Mucosa of stomach (tissue), 1 donor: ENCODE data around the gene CYB5RL.

Source experiments
- H3K27me3 ChIP-seq: one replicate; pipeline ENCODE4 v1.7.0; 2013; ENCODE audit warnings: mild to moderate bottlenecking, low read length; ENCODE audit not compliant: control insufficient read depth, insufficient read depth
- H3K36me3 ChIP-seq: one replicate; pipeline ENCODE4 v1.7.0; 2013; ENCODE audit warnings: low read length; ENCODE audit not compliant: control insufficient read depth, insufficient read depth
- H3K4me1 ChIP-seq: one replicate; pipeline ENCODE4 v1.7.0; 2013; ENCODE audit warnings: mild to moderate bottlenecking, low read length; ENCODE audit not compliant: control insufficient read depth, insufficient read depth
- H3K4me3 ChIP-seq: one replicate; pipeline ENCODE4 v1.7.0; 2013; ENCODE audit warnings: low read length
- H3K9ac ChIP-seq: one replicate; pipeline ENCODE4 v1.7.0; 2013; ENCODE audit warnings: mild to moderate bottlenecking, low read length, moderate library complexity
- H3K9me3 ChIP-seq: one replicate; pipeline ENCODE4 v1.7.0; 2013; ENCODE audit warnings: mild to moderate bottlenecking, low read length, moderate library complexity; ENCODE audit not compliant: control insufficient read depth
- donor health status: Pancreatic carcinoma.

Gene CYB5RL

DNA sequence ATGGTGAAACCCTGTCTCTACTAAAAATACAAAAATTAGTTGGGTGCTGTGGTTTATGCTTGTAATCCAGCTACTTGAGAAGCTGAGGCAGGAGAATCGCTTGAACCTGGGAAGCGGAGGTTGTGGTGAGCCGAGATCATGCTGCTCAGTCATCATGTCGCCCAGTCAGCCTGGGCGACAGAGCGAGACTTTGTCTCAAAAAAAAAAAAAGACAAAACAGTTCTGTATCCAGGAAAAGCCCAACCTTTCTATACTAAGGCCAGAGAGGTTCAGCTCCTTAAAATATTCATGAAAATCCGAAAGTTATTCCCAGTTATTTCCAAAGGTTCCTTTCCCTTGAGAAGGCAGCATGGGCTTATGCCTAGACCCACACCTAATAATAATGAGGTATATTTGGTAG, 4.4 kb upstream of the CYB5RL start:
- Histone ChIP-seq H3K9me3 (no peaks in the 10 kb centered on the region), H3K4me1 (peaks cover 15% of the 10 kb centered on the region), H3K36me3 (peaks cover 12% of the 10 kb centered on the region), H3K27me3 (no peaks in the 10 kb centered on the region), H3K9ac (no peak overlapping the region), H3K4me3 (no peak overlapping the region)

DNA sequence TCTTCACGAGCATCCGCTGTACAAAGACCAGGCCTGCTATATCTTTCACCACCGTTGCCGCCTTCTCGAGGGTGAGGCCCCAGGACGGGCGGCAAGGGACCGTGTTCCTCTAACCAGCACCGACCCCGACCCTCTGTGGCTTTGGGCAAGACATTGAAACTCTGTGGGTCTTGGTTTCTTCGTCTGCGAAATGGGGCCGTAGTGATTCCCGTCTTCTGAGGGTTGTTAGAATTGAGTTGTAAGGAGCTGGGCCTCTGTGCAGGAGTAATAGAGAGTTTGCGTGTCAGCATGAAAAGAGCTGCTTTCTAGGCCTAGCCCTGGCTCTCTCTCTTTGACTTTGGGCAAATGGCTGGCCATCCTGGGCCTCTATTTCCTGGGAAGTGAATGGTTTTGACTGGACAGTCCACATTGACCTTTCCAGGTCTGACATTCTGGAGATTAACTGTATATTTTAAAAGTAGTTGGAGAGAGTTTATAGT, 728 bp upstream of the CYB5RL start:
- H3K27me3 ChIP-seq: no peaks in the 10 kb centered on the region
- peaks cover 19% of the 10 kb centered on the region for H3K4me1 ChIP-seq
- H3K9ac ChIP-seq: peak overlapping the region; percentile 90
- H3K36me3 ChIP-seq: no peaks in the 10 kb centered on the region
- no peaks in the 10 kb centered on the region for H3K9me3 ChIP-seq
- H3K4me3 ChIP-seq: peak overlapping the region; percentile 44

DNA sequence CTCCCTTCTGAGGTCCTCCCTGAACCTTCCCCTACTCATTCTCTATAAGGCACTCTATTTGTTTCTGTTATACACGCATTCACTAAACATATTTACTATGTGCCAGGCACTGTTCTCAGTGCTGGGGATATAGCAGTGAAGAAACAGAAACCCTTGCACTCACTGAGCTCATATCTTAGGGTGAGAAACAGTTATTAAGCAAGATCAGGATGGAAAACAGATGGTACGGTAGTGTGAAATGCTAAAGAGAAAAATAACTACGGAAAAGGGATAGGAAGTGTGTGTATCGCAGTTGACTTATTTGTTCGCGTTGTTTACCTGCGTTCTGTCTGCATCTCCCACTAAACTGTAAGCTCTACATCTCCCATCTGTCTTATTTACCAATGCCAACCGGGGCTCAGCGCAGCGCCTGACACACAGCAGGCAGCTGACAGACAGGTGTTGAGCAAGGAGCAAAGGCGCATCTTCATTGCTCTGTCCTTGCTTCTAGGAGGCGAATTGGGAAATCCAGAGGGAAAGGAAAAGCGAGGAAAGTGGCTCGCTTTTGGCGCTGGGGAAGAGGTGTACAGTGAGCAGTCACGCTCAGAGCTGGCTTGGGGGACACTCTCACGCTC, 572 bp downstream of the CYB5RL start:
- peak overlapping the region; percentile 90 for H3K9ac ChIP-seq
- no peaks in the 10 kb centered on the region for H3K36me3 ChIP-seq
- H3K27me3 ChIP-seq: no peaks in the 10 kb centered on the region
- H3K9me3 ChIP-seq: no peaks in the 10 kb centered on the region
- peaks cover 19% of the 10 kb centered on the region for H3K4me1 ChIP-seq
- H3K4me3 ChIP-seq: peak overlapping the region; percentile 44

DNA sequence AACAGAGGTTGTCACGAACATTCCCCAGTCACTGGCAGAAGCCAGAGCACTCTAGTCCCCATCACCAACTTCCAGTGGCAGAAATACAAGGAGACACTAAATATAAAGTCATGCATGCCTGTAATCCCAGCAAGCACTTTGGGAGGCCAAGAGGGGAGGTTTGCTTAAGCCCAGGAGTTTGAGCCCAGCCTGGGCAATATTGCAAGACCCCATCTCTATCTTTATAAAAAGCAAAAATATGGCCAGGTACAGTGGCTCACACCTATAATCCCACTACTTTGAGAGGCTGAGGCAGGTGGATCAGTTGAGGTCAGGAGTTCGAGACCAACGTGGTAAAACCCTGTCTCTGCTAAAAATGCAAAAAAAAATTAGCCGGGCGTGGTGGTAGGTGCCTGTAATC, 6.4 kb downstream of the CYB5RL start:
- Histone ChIP-seq H3K4me1 (no peaks in the 10 kb centered on the region), H3K27me3 (no peaks in the 10 kb centered on the region), H3K4me3 (no peak overlapping the region), H3K36me3 (no peaks in the 10 kb centered on the region), H3K9ac (no peak overlapping the region), H3K9me3 (no peaks in the 10 kb centered on the region)

DNA sequence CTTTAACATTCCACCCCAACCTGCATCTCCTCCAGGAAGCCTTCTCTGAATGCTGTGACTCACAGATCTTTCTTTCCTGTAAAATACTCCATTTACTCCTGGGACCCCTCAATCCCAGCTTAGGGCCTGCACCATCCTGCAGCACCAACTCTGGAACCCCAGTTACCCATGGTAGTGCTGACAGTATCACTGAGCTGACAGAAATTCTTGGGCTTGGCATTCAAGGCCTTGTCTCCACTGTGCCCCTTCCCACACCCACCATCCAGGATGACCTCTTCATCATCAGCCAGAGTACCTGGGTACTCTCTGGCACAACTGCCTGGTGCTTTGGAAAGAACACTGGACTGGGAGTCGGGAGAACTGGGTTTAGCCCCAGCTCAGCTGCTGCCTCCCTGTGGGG, 8.3 kb downstream of the CYB5RL start:
- Histone ChIP-seq H3K36me3 (no peaks in the 10 kb centered on the region), H3K4me1 (no peaks in the 10 kb centered on the region), H3K9ac (no peak overlapping the region), H3K4me3 (no peak overlapping the region), H3K9me3 (no peaks in the 10 kb centered on the region), H3K27me3 (no peaks in the 10 kb centered on the region)

DNA sequence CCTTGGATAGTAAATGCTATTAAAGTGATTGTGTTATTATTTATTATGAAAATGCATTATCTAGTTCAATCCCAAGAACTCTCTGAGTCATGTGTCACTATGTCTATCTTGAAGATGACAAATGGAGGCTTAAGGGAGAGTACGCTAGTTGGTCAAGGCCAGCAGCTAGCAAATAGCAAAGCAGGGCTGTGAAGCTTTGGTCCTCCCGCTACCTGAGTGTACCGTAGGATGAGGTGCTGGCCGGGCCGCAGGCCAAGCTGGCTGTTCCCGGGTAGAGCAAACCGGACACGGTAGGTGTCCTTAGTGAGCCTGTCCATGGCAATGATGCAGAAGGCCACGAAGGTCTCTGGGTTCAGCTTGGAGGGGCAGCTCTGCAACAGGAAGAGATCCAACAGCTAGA, 9.3 kb downstream of the CYB5RL start:
- Histone ChIP-seq H3K9me3 (no peaks in the 10 kb centered on the region), H3K27me3 (no peaks in the 10 kb centered on the region), H3K9ac (no peak overlapping the region), H3K4me3 (no peak overlapping the region), H3K4me1 (no peaks in the 10 kb centered on the region), H3K36me3 (no peaks in the 10 kb centered on the region)

DNA sequence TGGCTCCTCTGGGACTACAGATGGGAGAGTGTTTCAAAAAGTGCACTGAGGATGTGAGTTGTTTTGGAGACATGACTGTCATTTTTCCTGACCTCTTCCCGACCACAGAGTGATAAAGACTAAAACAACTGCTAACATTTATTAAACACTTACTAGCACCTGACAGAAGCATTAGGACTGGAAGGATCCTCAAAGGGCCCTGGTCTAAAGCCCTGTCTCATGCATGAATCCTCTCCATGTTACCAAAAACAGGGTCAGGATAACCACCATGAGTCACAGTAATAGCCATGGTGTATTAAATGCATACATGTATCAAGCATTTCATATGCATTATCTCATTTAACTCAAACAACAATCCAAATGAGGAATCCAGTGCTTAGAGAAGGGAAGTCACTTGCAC, 11.5 kb downstream of the CYB5RL start:
- H3K27me3 ChIP-seq: no peaks in the 10 kb centered on the region
- H3K4me1 ChIP-seq: no peaks in the 10 kb centered on the region
- H3K36me3 ChIP-seq: no peaks in the 10 kb centered on the region
- H3K9me3 ChIP-seq: no peaks in the 10 kb centered on the region
- H3K9ac ChIP-seq: no peak overlapping the region
- no peak overlapping the region for H3K4me3 ChIP-seq

DNA sequence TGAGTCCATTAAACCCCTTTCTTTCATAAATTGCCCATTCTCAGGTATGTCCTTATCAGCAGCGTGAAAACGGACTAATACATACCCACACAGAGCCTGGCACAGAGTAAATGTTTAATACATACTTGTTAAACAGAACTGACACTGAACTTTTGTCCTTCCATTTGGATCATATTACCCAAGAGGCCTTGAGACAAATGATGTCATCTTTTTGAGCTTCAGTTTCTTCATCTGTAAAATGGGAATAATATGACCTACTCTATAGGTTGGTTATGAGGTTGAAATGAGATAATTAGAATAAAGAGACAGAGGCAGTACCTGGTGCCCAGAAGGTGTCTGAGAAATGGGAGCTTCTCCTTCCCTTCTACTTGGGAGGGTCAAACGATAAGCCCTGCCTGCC, 13.8 kb downstream of the CYB5RL start:
- Histone ChIP-seq H3K9me3 (no peaks in the 10 kb centered on the region), H3K4me3 (no peak overlapping the region), H3K27me3 (no peaks in the 10 kb centered on the region), H3K4me1 (no peaks in the 10 kb centered on the region), H3K9ac (no peak overlapping the region), H3K36me3 (no peaks in the 10 kb centered on the region)

DNA sequence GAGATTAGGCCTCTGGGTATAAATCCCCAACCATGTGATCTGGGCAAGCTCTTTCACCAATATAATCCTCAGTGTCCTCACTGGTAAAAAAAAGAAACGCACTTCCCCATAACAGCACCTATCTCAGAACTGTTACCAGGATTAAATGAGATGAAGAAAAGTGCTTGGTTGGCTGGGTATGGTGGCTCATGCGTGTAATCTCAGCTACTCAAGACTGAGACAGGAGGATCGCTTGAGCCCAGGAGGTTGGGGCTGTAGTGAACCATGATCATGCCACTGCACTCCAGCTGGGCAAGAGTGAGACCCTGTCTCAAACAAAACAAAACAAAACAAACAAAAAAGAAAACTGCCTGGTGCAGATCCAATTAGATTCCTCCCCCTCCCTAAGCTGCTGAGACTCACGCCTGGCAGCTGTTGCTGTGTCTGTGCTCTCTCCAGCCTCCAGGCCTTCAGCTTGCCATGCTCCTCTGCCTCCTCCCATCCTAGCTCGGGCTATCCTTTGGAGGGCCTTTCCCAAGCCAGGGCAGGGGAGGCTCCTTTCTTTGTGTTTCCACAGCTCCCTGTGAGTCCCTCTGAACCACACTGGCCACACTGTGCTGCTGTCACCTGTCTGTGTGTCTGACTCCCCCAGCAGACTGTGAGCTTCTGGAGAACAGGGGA, 19.0 kb downstream of the CYB5RL start:
- Histone ChIP-seq H3K4me1 (no peaks in the 10 kb centered on the region), H3K36me3 (no peaks in the 10 kb centered on the region), H3K9me3 (no peaks in the 10 kb centered on the region), H3K9ac (no peak overlapping the region), H3K27me3 (no peaks in the 10 kb centered on the region), H3K4me3 (no peak overlapping the region)

DNA sequence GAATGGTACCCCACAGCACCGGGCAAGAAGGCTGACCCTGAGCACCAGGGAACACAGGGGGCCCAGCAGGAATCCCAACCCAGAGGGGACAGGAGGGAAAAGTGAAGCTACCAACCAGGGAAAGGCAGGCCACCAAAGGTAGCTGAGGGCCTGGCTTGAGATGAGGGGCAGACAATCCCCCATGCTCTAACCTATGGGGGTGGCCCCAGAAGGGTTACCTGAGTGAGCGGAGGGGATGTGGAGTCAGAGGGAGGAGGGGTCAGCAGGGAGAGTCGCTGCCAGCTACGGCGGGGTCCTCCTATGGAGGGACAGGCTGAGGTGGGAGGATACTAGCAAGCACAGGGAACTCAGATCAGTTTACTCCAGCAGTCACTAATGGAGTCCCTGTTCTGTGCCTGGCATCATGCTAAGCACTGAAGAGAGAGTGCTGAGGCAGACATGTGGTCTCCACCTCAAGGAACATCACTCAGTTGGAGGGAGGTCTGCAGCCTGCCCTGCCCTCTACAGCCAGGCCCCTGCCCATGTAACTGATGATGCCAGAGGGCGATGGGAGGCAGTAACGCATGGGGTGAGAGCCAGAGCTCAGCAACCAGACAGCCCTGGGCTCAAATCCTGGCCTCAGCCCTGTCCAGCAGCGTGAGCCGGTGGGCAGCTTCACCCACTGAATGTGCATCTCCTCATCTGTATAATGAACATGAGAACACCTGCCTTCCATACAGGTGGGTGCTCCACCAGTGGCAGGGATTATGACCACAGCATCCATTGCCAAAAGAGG, 21.3 kb downstream of the CYB5RL start:
- Histone ChIP-seq H3K4me3 (no peak overlapping the region), H3K9me3 (no peaks in the 10 kb centered on the region), H3K9ac (no peak overlapping the region), H3K36me3 (no peaks in the 10 kb centered on the region), H3K27me3 (no peaks in the 10 kb centered on the region), H3K4me1 (no peaks in the 10 kb centered on the region)

DNA sequence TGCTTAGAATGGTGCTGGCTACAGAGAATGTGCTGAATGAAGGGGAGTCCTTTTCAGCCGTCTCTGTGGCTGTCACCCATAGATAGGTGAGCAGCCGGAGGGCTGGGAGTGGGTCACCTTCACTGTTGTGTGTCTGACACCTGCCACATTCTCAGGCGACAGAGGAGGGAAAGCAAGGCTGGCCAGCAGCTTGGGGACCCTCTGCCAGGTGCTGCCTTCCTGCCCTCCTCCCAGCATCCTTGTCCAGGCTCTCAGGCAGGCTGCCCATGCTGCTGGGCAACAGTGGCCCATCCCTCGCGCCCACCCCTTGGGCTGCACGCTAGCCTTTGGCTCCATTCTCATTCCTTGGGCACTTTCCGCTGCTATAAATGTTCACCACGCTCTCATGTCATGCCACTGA, 22.1 kb downstream of the CYB5RL start:
- Histone ChIP-seq H3K4me1 (no peaks in the 10 kb centered on the region), H3K9me3 (no peaks in the 10 kb centered on the region), H3K27me3 (no peaks in the 10 kb centered on the region), H3K4me3 (no peak overlapping the region), H3K36me3 (no peaks in the 10 kb centered on the region), H3K9ac (no peak overlapping the region)

DNA sequence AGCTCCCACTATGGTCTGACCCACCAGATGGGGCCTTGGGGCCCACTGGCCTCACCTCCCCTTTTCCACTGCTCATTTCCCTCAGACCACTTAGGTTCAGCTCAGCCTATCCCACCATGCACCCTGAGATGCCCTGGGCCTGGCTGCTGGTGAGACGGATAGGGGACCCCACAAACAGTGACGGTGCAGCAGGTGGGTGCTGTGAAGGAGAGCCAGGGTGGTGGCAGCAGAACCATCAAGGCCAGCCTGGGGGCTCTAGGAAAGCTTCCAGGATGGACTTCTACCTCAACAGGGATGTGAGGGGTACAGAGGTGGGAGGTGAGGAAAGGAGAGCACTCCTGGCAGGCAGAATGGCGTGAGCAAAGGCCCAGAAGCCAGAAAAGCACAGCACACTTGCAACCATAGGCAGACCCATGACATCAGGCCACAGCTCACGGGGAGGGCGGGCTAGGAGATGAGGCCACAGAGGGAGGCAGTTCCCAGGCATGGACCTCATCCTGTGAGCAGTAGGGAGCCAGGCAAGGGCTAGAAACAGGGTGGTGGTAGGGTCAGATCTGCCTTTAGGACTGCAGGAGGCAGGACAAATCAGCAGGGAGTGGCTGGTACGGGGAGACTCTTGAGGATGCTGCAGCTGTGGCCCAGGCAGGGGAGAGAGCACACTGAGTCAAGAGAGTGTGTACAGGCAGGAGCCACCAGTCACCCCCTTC, 23.1 kb downstream of the CYB5RL start:
- Histone ChIP-seq H3K9ac (no peak overlapping the region), H3K27me3 (no peaks in the 10 kb centered on the region), H3K4me3 (no peak overlapping the region), H3K9me3 (no peaks in the 10 kb centered on the region), H3K4me1 (no peaks in the 10 kb centered on the region), H3K36me3 (no peaks in the 10 kb centered on the region)
